GM20431 (cell line): ENCODE data around the gene GAB2.
"Not testable (repeated sequence)": the region's sequence is repeated elsewhere in the genome, so short reads cannot be mapped to it uniquely, and the experiment has no call there.

Source experiments
- in situ Hi-C: fragments of 300-500 bp; cut with MseI, MboI; formaldehyde crosslinking; loops from one replicate; pipeline ENCODE4 v1.15.0; 2020; ENCODE audit warnings: low sequenced_read_pairs; ENCODE audit not compliant: unreplicated experiment

GAB2 gene

DNA sequence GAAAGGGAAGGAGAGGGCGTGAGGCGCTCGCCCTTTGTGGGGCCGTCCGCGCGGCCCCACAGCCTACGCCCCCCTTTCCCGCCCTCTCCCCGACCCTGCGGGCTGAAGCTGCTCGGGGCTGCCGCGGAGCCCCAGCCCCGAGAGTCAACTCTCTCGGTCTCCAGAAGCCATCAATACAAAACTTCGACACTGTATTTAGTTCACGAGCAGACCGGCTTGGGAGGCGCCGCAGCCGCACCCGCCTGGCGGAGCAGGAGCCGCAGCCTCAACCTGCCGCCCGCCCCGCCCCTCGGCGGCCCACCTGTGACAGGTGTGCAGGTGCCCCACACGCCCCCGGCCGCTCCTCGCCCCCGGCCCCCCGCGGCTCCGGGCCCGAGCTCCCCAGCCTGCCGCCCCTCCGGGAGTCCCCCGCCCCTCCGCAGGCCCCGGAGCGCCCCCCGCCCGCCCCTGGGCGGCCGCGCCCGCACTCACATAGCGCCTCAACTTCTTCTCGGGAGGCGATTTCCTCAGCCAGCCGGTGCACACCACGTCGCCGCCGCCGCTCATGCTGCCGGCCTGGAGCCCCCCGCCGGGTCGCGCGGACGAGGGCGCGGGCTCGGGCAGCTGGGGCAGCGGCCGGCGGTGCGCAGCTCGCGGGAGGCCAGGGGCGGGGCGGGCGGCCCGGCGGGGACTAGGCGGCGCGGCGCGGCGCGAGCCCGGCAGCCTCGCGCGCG lies at the start of gene GAB2:
GAB2 (minus strand) TSS at position 646 of the 713 bp plus-strand sequence; CDS start at position 546, 100 bp downstream.
- in situ Hi-C loops: loop anchor here (10.0 kb wide), 1 partner anchor 147 kb away; no protein-coding TSS in a partner anchor

DNA sequence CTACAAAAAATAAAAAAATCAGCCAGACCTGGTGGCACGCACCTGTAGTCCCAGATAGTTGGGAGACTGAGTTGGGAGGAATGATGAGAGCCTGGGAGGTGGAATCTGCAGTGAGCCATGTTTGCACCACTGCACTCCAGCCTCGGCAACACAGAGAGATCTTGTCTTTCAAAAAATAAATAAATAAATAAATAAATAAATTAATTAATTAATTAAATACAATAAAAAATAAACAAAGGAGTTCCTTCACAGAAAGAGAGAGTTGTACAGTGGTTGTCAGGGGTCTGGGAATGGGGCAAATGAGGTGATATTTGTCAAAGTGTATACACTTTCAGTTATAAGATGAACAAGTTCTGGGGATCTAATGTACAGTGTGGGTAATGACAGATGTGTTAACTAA lies 49.8 kb upstream of the GAB2 start:
- in situ Hi-C loops: no loop called here

- in situ Hi-C loops: no loop called here
Measured at GRCh38 chr11:78465169-78465942, 47.7 kb upstream of the GAB2 start.

DNA sequence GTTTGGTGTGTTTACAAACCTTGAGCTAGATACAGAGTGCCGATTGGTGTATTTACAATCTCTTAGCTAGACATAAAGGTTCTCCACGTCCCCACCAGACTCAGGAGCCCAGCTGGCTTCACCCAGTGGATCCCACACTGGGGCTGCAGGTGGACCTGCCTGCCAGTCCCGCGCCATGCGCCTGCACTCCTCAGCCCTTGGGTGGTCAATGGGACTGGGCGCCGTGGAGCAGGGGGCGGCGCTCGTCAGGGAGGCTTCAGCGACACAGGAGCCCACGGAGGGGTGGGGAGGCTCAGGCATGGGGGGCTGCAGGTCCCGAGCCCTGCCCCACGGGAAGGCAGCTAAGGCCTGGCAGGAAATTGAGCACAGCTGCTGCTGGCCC lies 47.2 kb upstream of the GAB2 start:
- in situ Hi-C loops: not testable (repeated sequence)

DNA sequence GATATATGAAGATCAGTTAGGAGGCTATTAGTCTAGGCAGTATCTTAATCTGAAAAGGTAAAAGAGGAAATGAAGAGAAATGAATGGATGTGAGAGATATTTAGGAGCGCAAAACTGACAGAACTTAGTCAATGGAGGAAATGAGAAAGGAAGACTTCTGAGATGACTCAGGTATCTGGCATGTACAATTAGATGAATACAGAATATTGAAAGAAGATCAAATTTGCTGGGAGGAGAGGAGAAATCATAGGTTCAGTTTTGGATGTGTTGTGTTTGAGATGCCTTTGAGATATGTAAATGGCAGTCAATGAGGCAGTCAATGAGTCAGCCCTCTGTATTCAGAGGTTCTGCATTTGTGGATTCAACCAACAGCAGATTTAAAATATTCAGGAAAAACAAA lies 42.9 kb upstream of the GAB2 start:
- in situ Hi-C loops: no loop called here

DNA sequence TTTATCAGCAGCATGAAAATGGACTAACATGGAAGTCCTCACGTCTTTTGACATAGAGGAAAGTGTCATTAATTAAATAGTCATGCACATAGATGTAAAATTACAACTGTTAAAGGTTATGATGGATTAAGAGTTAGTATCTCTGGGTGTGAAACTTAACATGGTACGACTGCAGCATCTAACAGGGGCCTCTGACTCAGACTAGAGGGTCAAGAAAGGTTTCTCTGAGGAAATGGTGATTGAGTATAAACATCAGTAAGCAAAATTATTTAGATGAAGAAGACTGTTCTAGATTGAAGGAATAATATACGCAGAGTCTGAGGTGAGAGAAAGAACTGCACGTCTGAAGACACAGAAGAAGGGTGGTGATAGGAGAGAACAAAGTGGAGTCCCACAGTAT lies 42.1 kb upstream of the GAB2 start:
- in situ Hi-C loops: no loop called here

GRCh38 chr11:78457448-78457847 lies 39.8 kb upstream of the GAB2 start:
- in situ Hi-C loops: no loop called here

DNA sequence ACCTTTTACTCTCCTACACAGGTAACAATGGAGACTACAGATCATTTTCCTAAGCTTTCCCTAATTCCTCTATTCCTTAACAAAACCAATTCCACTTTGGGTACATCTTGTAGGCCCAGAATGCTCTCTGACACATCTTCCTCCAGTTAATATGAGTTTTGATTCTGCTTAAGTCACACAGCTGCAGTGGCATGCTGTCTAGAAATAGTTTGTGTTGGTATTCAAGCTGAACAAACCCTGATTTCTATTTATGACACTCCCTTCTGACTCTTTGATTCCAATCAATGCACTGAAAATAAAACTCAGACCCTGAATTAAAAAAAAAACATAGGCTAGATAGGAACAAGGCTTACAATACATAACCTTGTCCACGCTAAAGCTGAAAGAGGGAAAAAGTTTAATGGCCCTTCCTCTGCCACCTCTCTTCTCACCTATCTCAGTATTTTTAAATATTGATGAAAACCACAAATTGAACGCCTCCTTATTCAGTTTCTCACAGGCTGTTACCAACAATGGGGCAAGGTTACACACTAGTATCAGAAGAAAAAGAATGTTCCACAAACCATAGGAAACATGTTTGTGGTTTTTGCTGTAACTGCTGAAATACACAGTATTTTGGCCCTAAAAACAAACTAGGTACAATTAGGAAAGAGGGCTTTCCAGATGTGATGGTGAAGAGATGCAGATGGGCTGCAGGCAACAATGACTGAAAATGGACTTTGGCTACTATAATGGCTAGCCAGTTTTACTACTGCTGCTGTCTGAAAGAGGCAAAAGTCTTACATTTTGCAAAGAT lies 35.7 kb upstream of the GAB2 start:
- in situ Hi-C loops: no loop called here

- in situ Hi-C loops: no loop called here
Measured at GRCh38 chr11:78451371-78452150, 33.9 kb upstream of the GAB2 start.

GRCh38 chr11:78450866-78451265 lies 33.2 kb upstream of the GAB2 start:
- in situ Hi-C loops: no loop called here

DNA sequence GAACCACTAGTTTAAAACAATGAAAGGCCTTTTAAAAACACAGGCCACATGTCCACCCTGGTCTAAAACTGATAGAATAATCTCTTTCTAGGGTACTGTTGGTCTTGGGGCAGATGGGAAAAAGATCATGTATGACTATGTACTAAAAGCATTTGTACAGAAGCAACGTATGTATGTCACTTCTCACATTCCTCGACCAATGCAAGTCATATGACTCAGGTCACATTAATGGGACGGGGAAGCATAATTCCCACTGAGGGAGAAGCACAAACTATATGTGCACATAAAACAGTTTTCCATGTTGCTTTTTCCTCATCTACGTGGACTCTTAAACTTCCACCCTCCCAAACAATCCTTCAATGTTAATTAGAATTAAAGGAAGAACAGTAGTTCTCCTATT lies 32.2 kb upstream of the GAB2 start:
- in situ Hi-C loops: no loop called here

DNA sequence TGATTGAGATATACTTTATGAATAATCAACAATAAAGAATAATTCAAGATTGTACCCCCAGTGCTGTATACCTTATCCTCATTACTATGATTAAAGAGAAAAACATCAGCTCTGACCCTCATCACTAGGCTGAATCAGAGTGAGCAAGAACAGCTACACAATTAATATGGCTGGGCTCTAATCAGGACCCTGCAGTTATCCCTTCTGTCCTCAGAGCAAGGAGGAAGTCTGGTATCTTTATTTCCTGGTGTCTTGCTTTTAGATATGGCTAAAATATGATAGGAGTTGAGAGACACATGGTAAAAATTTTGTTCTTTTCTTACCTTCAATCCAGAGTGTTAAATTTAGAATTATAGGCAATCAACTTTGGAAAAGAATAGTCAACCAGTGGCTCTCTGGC lies 28.6 kb upstream of the GAB2 start:
- in situ Hi-C loops: no loop called here

DNA sequence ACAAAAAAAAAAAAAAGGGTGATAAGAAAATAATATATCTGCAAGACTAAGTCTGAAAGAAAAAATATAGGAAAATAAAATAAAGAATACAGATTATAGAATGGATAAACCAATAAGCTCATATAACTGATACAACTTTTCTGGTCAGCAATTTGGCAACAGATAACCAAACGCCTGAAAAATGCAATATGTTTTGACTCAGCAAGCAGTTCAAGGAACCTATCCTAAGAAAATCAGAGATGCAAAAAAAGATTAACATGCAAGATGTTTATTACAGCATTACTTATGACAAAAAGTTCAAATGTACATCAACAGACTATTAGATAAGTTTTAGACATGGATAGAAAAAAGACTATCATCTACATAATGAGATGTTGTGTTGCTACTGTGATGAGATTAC lies 27.1 kb upstream of the GAB2 start:
- in situ Hi-C loops: no loop called here

- in situ Hi-C loops: no loop called here
Measured at GRCh38 chr11:78441956-78442355, 24.3 kb upstream of the GAB2 start.

DNA sequence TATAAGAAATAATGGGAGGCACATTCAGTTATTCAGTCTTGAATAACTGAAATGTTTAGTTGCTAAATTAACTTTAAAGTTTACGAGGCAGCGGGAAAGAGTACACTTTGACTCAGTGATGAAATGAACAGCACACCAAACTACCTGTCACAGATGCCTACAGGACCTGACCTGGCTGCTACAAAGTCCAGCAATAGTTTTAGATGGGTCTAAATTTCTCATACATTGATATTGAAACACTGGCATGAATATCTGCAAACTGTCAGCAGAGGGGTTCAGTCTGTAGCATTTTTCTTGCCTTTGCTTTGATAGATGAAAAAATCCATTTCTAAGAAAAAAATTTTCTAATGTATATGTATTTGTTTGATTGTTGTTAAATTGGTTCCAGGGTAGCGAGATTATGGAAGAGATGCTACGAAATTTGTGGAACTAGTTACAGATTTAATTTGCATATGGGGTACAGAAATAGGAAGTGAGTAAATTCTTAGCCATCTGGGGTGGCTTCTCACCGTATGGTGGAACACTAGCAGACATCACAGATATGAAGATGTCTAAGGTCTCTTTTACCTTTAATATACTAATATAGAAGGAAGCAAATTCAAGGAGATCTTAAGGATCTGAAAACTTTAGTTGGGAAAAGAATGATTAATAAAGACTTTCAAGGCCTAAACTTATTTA lies 20.8 kb upstream of the GAB2 start:
- in situ Hi-C loops: no loop called here

DNA sequence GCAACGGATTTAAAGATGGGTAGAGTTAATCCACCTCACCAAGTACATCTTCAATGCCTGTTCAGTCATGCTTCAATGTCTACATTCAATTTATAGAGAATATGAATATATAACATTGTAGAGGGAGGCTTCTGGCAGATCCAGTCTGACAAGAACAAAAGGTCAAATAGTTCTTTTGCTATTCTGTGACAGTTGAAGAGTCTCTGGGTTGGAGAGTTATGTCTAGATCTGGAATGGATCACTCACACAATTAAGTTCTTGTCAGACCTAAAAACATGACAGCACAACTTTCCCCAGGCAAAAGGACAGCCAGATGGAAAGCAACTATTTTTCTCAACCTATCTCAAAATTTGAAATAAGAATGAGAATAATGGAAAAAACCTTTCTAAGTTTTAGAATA lies 15.3 kb upstream of the GAB2 start:
- in situ Hi-C loops: no loop called here

DNA sequence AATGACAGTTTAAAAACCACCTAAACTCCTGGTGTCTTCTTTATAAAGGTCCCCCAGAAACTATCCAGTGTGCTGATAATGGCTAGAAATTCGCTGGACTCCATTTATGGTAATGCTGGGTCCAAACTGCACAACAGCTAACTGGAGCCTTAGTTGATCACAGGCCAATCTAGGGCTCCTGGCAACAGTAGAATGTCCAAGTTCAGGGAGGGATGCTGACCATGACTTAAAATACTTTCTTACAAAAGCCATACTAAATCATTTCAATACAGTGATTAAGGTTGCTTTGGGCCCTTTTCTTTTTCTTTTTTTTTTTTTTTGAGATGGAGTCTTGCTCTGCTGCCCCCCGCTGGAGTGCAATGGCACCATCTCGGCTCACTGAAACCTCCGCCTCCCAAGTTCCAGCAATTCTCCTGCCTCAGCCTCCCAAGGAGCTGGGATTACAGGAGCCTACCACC lies 14.5 kb upstream of the GAB2 start:
- in situ Hi-C loops: no loop called here

- in situ Hi-C loops: no loop called here
Measured at GRCh38 chr11:78429660-78430059, 12.0 kb upstream of the GAB2 start.

- in situ Hi-C loops: no loop called here
Measured at GRCh38 chr11:78429209-78429608, 11.6 kb upstream of the GAB2 start.
